ENCODE measurements around the gene ASB2. TPM values are rescaled to one million over a fixed set of nuclear protein-coding genes. Genes with fewer than 3 reads are reported as not detected.

ASB2 gene
- total RNA-seq, 1 donor from 2014 or later, result 6.1 TPM

DNA sequence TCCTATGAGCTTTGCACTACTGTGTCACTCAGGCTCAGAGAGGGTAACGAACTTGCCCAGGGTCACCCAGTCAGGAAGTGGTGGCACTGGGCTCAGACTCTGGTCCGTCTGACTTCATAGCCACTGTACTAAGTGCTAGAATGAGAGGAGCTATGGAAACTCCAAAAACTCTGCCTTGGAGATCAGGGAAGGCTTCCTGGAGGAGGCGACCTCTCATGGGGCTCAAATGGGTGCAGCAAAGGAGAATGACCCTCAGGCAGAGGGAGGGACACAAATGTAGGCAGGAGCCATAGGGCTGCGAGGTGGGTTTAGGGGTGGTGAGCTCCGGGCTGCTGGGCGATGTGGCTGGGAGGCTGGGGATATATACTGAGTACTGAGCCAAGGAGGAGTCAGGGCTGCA is 23.9 kb upstream of the ASB2 start:
- DNase-seq, result no peak

DNA sequence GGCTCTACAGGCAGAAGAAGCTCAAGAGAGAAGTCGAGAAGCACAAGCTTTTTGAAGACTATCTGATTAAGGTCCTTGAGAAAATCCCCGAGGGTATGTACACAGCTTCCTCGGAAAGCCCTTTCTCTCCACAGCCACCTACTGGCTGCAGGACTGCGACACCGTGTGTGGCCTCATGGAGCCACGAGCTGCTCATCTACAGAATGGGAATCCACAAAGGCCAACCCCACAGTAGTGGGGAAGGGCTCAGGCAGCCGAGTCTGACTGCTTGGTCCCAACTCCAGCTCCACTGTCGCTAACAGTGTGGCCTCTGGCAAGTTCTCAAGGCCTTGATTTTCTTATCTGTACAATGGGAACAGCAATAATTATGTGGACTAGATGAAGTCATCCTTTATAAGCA is 23.2 kb upstream of the ASB2 start:
- DNase-seq, result no peak

DNA sequence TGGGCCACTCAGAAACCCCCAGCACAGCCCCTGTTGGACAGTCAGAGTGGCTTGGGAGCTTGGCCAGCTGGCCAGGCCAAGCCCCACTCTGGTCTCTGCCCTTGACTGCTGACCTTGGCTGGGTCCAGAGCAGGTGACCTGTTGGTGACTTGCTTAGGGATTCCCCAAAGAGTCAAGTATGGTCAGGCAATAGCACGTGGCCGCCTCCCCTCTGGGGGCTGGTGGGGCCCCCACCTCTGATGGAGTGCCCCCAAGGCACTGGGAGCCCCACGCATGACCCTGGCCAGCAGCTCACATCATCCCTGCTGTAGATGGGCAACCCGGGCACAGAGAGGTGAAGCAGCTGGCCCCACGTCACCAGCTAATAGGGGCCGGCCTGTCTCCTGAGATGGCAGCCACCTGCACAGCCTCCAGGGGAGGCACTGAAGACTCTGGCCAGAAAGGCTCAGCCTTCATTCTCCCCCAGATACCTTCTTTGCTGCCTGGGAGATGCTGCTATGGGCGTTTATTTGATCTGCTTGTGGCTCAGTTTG is 22.6 kb upstream of the ASB2 start:
- no peak for DNase-seq

DNA sequence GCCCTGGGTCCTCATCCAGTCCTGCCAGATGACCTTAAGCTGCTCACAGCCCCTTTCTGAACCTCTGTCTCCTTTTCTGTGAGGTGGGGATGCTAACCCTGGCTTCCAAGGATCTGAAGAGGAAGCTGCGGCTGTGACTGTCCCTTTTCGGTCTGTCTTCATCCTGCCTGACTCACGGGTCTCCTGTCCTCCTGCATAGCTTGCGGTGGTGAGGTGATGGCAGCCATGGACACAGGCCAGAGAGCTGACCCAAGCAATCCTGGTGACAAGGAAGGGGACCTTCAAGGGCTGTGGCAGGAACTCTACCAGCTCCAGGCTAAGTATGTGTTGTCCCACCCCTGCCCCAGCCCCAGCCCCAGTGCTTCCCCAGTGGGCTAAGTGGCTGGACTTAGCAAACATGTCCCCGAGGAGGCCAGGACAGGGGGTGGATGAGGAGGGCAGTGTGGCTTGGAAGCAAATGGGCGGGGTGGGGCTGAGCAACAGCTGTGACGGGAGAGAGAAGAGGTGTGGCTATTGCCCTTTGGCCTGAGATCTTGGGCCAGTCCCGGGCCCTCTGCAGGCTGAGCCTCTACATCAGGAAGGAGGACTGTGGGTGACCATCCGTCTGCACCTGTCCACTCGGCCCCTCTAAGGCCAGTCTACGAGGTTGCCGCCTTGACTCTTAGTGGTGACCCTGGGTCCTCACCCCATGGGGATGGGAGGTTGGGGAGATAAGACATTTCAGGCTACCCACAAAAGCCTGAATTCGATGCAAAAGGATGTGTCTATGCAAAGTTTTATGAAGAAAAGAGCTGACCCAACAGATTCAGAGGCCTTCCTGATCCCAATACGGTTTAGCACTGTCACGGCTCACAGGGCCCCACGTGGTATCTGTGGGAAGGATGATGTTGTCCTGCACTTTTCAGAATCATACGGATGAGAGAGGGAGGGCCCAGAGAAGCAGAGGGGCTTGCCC is 21.8 kb upstream of the ASB2 start:
- DNase-seq, result no peak

DNA sequence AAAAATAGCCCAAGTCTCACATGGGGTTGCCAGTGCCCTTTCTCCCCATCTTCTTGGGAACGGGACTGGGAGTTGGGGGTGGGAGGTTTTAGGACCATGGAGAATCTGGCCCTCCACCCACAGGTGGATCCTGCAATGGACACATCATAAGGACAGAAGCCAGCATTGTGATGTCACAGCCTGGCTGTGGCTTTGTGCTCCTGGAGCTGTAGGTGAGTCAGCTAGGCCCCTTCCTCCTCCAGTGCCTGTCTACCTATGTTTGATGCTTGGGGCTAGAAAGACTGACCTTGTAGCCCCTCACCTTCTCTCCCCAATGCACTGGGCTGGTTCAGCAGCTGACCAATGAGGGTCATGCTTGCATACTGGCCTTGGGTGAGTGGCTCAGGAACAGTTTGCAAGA is 20.7 kb upstream of the ASB2 start, which contains the start of gene CCDC197:
Gene CCDC197 (plus strand): TSS at position 220 of the 400 bp plus-strand sequence. CDS start 831 bp downstream, outside the sequence.
- no peak for DNase-seq

DNA sequence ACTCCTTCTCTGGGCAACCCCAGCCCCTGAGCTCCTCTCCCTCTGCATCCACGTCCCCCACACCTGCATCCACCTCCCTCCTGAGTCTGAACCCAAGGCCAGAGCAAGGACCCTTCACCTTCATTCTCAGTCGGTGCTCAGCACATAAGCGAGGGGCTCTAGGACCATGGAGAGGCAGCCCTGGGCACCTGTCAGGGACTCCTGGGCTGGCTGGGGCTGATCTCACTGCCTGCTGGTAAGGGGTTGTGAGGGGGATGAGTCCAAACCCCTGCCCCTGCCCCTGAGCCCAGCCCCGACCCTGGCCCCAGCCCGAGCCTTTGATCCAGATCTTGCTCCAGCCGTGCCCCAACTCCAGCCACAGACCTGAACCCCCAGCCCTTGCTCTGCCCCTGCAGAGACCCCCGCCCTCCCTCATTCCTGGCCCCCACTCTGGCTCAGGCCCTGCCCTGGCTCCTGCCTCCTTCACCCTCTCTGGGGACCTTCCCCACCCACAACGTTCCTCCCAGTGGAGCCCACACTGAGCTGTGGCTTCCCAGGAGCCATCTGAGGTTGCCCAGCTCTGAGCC is 19.8 kb upstream of the ASB2 start:
- no peak for DNase-seq

DNA sequence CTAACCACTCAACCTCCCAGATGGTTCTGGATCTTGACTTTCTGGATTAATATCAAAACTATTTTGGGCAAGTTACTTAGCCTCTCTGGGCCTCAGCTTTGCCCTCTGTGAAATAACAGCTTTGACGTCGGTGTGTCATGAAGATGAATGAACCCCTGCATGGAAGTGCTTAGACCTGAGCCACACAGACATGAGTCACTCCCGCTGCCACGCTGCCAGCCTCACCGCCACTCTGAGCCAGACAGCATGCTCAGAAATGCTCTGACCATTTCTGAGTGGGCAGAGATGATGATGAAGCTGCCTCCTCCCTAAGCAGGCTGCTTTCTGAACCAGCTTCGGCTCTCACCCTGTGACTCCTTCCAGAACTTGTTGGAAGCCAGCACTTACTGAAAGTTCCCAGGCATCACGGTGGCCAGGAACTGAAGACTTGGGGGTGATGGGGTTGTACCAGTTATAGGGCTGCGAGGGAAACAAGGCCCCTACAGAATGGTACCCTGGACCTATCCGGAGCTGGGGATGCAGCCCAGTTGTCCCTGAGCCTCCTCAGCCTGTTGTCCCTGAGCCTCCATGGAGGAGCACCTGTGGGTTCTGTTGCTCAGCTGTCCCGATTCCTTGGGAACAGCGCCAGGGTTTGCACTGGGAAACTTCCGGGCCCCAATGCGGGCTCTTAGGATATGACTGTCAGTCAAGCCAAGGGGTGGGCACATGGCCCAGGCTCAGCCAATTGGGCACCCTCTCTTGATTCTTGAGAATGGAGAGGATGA is 18.7 kb upstream of the ASB2 start:
- no peak for DNase-seq

DNA sequence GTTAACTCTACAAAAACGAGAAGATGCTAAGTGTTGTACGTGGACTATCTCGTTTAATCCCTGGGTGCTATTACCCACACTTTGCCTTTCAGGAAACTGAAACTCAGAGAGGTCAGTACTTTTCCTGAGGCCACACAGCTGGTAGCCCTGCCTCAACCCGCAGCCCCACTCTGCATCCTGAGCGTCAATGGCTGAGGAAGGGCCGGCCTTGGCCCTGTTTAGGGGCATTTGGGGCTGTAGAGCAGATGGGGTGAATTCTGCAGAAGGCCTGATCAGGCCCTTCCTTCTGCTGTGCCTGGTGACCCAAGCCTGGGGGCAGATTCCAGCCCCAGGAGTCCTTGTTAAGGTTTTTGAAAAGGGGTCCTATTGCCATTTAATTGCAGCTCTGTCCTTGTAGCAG is 17.0 kb upstream of the ASB2 start:
- DNase-seq, result no peak

DNA sequence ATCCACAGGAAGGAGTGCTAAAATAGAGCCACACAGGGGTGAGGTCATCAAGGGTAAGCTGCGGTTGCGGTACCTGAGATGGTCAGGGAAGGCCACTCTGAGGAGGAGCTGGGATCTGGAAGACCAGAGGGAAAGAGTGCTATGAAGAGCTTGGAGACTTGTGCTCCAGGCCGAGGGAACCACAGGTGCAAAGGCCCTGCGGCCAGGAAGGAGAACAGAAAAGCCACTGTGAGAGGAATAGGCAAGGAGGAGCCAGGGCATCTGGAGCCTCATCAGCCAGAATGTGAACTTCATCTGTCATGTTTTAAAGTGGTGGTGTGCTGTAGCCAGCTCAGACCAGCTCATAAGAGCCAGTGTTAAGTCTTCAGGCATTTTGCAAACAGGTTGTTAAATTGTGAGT is 15.3 kb upstream of the ASB2 start:
- no peak for DNase-seq

DNA sequence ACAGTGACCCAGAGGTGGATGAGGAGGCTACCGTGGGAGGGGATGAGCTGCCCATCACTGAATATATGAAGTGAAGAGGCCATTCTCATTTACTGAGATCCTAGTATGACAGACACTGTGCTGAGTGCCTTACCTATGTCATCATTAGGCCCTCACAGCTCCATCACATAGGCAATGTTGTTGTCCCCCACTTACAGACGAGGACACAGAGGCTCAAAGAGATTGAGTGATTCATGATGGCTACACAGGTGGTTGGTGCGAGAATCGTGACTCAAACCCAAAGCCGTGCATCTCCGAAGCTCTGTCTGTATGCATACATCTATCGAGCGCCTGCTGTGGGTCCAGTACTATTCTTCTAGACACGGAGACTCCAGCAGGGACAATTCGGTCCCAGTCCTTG is 14.8 kb upstream of the ASB2 start:
- DNase-seq, result no peak

DNA sequence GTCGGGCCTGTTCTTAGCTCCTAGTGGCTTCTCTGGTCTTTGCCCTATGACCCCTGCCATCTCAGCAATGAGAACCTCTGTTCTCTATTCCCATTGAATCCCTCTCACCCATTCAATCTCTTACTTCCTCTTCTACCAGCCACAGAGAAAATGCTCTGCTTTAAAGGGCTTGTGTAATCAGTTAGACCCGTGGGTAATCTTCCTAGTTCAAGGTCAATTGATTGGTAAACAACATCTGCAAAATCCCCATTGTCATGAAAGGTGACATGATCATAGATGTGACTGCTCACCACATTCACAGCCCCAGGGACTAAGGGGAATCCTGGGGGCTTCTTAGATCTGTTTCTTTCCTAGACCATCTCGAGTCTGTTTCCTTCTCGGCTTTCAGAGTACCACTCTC is 13.6 kb upstream of the ASB2 start:
- DNase-seq, result no peak

DNA sequence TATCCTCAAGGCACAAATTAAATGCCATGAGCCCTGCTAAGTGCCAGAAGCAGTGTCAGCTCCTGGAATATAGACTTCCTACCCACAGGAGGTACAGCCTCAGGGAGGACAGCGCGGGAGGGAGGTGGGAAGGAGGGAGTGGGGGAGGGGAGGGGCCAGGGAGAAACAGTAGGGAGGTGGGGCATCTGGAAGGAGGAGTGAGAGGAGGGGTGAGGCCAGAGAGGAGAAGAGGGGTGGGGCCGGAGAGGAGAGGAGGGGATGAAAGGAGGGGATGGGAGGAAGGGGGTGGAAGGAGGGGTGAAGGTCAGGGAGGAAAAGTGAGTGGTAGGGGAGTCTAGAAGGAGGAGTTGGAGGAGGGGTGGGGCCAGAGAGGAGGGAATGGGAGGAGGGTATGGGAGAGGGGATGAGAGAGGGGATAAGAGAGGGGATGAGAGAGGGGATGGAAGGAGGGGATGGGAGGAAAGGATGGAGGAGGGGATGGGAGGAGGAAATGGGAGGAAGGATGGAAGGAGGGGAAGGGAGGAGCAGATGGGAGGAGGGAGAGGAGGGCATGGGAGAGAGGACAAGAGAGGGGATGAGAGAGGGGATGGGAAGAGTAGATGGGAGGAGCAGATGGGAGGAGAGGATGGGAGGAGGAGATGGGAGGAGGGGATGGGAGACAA is 11.6 kb upstream of the ASB2 start:
- DNase-seq, result no peak

DNA sequence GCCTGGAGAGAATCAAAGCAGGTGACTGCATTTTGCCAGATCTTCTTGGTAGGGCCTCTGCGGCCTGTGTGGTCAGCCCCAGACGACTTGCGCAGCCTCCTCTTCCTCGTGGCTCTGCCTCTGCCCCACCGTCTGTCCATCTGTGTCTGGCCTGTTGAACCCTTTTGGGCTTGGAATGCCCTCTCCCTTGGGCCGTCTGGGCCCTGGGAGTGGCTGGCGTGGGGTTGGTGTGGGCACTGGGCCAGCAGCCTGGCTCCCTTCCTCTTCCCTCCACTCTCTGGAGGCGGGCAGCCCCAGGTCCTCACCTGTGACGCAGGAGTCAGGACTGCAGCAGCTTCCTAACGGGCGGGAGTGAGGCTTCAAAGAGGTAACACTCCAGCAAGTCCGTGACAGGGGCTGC is 11.0 kb upstream of the ASB2 start:
- DNase-seq, result no peak

DNA sequence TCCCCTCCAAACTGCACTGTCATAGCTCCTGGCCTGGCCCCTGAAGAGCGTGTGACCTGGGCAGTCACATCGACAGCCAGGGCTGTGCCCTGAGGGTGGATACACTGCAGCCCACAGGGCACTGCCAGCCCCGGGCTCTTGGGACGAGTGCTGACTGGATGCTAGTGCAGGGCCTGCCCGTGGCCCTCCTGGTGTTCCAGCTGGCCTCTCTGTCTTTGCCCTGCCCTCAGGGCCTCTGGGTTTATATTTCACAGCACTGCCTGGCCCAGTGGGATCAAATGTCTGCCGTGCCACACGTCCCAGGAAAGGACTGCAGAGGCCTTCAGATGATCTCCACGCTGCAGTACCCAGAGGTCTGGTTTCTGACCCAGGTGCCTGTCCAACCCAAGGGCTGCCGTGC is 10.6 kb upstream of the ASB2 start:
- DNase-seq, result no peak

DNA sequence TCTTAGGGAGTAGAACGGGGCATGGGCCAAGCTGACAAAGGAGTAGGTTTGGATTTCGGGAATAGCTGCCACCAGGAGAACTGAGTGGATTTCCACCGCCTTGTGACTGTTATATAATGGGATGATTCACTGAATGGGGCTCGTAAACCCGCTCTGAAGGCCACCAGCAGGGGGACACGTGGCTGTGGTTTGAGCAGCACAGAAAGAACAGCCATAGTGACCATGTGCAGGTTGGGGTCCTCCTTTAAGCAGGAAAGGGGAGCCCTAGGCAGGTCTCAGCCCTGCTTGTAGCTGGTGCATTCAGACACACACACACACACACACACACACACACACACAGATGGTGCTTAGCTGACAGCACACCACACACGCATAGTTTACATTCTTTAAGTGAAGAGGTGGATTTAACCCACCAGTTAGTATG is 8.6 kb upstream of the ASB2 start:
- DNase-seq, result no peak

DNA sequence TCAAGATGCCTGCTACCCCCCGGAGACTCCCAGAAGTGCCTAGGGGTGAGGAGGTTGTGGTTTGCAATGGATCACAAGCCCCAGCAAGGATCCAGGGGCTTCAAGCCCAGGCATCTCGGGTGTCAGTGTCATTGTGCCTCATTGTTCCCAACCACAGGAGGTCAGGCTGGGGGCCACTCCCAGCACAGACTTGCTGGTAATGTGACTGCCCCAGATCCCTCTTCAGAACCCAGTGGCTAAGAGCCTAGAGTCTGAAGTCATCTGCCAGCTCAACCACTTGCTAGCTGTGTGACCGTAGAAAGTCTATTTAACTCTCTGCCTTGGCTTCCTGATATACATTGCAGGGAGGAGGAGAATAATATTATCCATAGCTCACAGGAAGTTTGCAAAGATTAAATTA is 7.7 kb upstream of the ASB2 start:
- DNase-seq, result no peak

DNA sequence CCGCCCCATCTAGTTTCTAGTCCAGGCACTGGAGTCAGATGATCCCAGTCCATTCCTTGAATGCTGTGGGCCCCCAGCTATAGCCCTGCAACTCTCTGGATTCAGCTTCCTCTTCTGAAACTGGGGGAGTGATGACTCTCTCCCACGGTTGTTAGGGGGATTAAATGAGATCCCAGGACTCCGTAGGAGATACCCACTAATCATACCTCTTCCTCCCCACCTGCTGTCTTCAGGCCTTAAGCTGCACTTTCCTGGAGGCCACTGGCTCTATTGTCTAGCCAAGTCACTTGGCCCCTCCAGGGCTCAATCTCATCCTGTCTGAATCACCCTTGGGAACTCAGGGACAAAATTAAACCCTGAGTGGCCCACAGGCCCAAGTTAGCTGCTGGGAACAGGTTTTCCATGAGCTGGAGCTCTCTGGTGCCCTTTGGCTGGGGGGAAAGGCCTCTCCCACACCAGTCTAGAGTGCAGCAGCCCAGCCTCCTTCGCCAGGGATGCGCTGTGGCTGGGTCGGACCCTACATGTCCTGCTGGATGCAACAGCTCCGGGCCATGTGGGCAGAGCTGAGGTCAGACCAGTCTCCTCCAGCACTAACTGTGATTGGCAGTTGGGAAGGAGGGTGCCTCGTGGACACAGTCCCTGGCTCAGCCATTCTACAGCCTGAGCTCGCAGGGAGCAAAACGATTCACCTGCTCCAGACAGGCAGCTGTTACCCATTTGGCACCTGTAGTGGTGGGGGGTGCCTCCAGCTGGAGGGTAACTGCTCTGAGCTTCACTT is 6.0 kb upstream of the ASB2 start:
- no peak for DNase-seq

DNA sequence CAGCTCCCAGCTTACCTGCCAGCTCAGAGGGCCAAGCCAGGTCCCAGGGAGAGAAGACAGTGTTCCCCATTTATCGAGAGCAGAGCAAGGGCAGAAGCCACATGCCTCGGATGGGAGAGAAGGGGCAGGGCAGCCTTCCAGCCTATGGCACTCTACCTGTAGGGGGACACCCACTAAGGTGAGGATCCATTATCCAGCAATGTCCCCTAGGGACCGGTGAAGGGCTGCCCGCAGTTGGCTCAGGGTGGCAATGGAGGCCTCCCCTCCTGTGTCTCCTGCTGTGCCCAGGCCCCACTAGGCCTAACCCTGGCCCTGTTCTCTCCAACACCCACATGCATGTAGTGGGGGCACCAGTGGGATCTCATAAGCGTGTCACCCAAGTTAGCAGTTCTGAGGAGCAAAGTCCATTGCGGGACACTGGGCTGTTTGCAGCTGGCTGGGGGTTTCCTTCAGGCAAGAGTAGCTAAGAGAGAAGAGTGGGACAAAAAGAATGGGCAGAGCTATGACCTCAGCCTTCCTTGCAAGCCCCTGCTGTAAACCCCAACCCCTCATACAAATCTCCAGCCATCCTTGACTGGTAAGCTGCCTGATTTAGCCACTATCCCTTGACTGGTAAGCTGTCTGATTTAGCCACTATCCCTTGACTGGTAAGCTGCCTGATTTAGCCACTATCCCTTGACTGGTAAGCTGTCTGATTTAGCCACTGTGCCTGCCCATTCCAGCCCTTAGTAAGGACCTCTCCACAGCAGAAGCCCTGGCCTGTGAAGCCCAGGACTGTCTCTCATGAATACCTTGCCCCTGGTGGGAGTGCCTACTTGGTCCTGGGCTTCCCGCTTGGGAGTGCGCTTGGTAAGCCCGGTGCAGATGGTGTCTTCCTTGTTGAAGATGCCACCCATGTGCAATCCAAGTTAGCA is 5.2 kb upstream of the ASB2 start:
- no peak for DNase-seq

DNA sequence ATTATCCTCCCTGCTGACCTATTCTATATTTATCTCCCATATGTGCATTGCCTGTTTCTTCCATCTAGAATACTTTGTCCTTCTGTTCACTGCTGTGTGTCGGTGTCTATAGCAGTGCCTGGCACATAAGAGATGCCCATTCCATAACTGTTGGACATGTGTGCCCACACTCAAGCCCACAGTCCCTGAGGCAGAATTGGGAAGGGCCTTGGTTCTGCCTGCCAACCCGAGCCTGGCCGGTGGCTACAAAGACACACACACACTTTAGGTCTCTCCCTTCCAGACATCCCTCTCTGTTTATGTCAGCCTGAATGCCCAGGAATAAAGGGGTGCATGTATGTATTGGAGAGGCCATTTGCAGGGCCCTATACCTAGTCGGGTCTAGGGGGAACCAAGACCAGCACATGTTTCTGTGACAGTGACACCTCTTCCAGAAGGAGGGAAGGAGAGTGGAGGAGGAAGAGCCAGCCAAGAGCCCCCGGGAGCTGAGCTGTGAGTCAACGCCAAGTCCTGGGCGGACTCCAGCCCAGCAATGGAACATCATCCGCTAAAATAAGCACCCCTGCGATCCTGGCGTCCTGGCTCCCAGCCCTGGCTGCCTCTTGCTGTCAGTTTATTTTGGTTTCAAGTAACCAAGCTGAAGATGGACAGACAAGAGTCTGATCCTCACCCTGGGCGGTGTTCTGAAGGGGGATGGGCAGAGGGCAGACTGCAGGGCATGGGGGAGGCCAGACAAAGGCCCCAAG is 4.3 kb upstream of the ASB2 start:
- no peak for DNase-seq

DNA sequence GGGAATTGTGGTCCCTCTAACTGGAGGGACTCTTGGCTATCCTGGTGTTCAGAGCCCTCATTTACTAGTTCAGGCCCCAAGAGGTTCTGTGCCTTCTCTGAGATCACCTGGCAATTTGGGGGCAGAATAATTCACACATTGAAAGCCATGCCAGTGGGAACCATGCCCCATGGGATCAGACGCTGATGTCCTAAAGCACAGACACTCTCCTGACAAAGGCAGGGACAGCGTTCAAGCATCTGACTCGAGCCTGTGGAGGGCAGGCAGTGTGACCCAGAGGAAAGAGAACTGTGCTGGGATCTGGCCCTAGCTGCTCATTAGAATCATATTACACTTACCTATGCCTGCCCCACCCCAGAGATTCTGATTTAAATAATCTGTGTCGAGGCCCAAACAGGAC is 2.4 kb upstream of the ASB2 start:
- DNase-seq, result no peak

All from skin of body (tissue), 2 donors.